Natural killer cell treated with Interleukin-12 subunit alpha and Interleukin-12 subunit beta and Interleukin-15 and Interleukin-18, amount 100 ng/mL, for 72 hours (primary cell): ENCODE measurements around the gene MAGI1. TPM values are rescaled to one million over a fixed set of nuclear protein-coding genes. Genes with fewer than 3 reads are reported as not detected.
"Not testable (repeated sequence)": the region's sequence is repeated elsewhere in the genome, so short reads cannot be mapped to it uniquely, and the experiment has no call there.

ENCODE experiments used
- ATAC-seq, 2 donors: fragments of 150-1000 bp; cut with Tn5 transposase in 1 of 2; sonication (Bioruptor Pico), chemical (Tn5 transposase) in 1 of 2; 2 replicates each; pipeline ENCODE4 v1.10.0; 2021
- DNase-seq: peaks from one replicate; pipeline ENCODE4 v3.0.0; 2022; ENCODE audit warnings: low spot score
- H3K27ac Mint-ChIP-seq, 2 donors: 1 replicate in 1 of 2; 2 replicates in 1 of 2; pipeline ENCODE4 v1.8.0; 2022; ENCODE audit warnings: mixed read lengths in 2 of 2, mild to moderate bottlenecking in 1 of 2, moderate library complexity in 1 of 2
- H3K27me3 Mint-ChIP-seq, 2 donors: 1 replicate in 1 of 2; 2 replicates in 1 of 2; pipeline ENCODE4 v1.8.0; 2022; ENCODE audit warnings: mixed read lengths in 2 of 2
- H3K36me3 Mint-ChIP-seq: one replicate; pipeline ENCODE4 v1.8.0; 2022; ENCODE audit warnings: mixed read lengths
- H3K4me1 Mint-ChIP-seq, 2 donors: 1 replicate in 1 of 2; 2 replicates in 1 of 2; pipeline ENCODE4 v1.8.0; 2022; ENCODE audit warnings: low read depth in 2 of 2, mixed read lengths in 2 of 2, mild to moderate bottlenecking in 1 of 2
- H3K4me3 Mint-ChIP-seq: one replicate; pipeline ENCODE4 v1.8.0; 2022; ENCODE audit warnings: mixed read lengths
- H3K9me3 Mint-ChIP-seq: 2 replicates; pipeline ENCODE4 v1.8.0; 2022; ENCODE audit warnings: mixed read lengths
- total RNA-seq, 2 donors: library from RNA; stranded (reverse); gene quantifications; one replicate each; pipeline ENCODE4 v1.2.3, GENCODE V29; 2022

Gene MAGI1
- total RNA-seq, 2 donors from 2014 or later, result not detected

- H3K36me3 Mint-ChIP-seq, result peaks cover 4% of the 10 kb centered on the region
- H3K4me3 Mint-ChIP-seq, result no peak overlapping the region
- H3K4me1 Mint-ChIP-seq, result no peaks in the 10 kb centered on the region
- H3K27ac Mint-ChIP-seq, result no peak overlapping the region
- ATAC-seq, result no peak
- H3K27me3 Mint-ChIP-seq, result no peaks in the 10 kb centered on the region
- no peak for DNase-seq
- peaks cover 22% of the 10 kb centered on the region for H3K9me3 Mint-ChIP-seq
Observed at GRCh38 chr3:65521032-65521431, 517.7 kb downstream of the MAGI1 start.

- Mint-ChIP-seq H3K27ac (no peak overlapping the region), H3K9me3 (peaks cover 18% of the 10 kb centered on the region), H3K4me3 (no peak overlapping the region), H3K27me3 (no peaks in the 10 kb centered on the region), H3K4me1 (no peaks in the 10 kb centered on the region), H3K36me3 (peaks cover 4% of the 10 kb centered on the region)
- ATAC-seq, result no peak
- no peak for DNase-seq
Observed at GRCh38 chr3:65516998-65517397, 521.7 kb downstream of the MAGI1 start.

GRCh38 chr3:65514317-65514716, 524.4 kb downstream of the MAGI1 start:
- not testable (repeated sequence) for H3K27me3 Mint-ChIP-seq, H3K4me1 Mint-ChIP-seq, H3K36me3 Mint-ChIP-seq, ATAC-seq, H3K4me3 Mint-ChIP-seq, DNase-seq, H3K27ac Mint-ChIP-seq
- H3K9me3 Mint-ChIP-seq, result peaks cover 14% of the 10 kb centered on the region

- not testable (repeated sequence) for H3K27me3 Mint-ChIP-seq, ATAC-seq, H3K4me1 Mint-ChIP-seq, H3K36me3 Mint-ChIP-seq, H3K9me3 Mint-ChIP-seq, DNase-seq, H3K4me3 Mint-ChIP-seq, H3K27ac Mint-ChIP-seq
Observed at GRCh38 chr3:65509423-65509794, 529.3 kb downstream of the MAGI1 start.

GRCh38 chr3:65508750-65509422, 529.8 kb downstream of the MAGI1 start:
- no peak overlapping the region for H3K27ac Mint-ChIP-seq
- ATAC-seq (no peak), DNase-seq (no peak)
- H3K36me3 Mint-ChIP-seq, result no peaks in the 10 kb centered on the region
- no peaks in the 10 kb centered on the region for H3K27me3 Mint-ChIP-seq
- no peaks in the 10 kb centered on the region for H3K4me1 Mint-ChIP-seq
- peaks cover 8% of the 10 kb centered on the region for H3K9me3 Mint-ChIP-seq
- no peak overlapping the region for H3K4me3 Mint-ChIP-seq

GRCh38 chr3:65507437-65507836, 531.3 kb downstream of the MAGI1 start:
- no peak for ATAC-seq
- DNase-seq, result no peak
- H3K9me3 Mint-ChIP-seq, result peaks cover 8% of the 10 kb centered on the region
- H3K27me3 Mint-ChIP-seq, result no peaks in the 10 kb centered on the region
- H3K36me3 Mint-ChIP-seq, result no peaks in the 10 kb centered on the region
- no peaks in the 10 kb centered on the region for H3K4me1 Mint-ChIP-seq
- H3K27ac Mint-ChIP-seq, result no peak overlapping the region
- H3K4me3 Mint-ChIP-seq, result no peak overlapping the region

- Mint-ChIP-seq H3K4me1 (no peaks in the 10 kb centered on the region), H3K27ac (no peak overlapping the region), H3K27me3 (no peaks in the 10 kb centered on the region), H3K4me3 (no peak overlapping the region), H3K36me3 (no peaks in the 10 kb centered on the region), H3K9me3 (peaks cover 13% of the 10 kb centered on the region)
- DNase-seq (no peak), ATAC-seq (no peak)
Observed at GRCh38 chr3:65503776-65504175, 534.9 kb downstream of the MAGI1 start.

GRCh38 chr3:65502526-65502925, 536.2 kb downstream of the MAGI1 start:
- H3K4me3 Mint-ChIP-seq, result no peak overlapping the region
- H3K27me3 Mint-ChIP-seq, result no peaks in the 10 kb centered on the region
- no peaks in the 10 kb centered on the region for H3K4me1 Mint-ChIP-seq
- H3K9me3 Mint-ChIP-seq, result peaks cover 12% of the 10 kb centered on the region
- no peak overlapping the region for H3K27ac Mint-ChIP-seq
- H3K36me3 Mint-ChIP-seq, result no peaks in the 10 kb centered on the region
- DNase-seq (no peak), ATAC-seq (no peak)

GRCh38 chr3:65500398-65501306, 538.1 kb downstream of the MAGI1 start:
- no peak for ATAC-seq
- H3K4me3 Mint-ChIP-seq, result no peak overlapping the region
- H3K27ac Mint-ChIP-seq, result no peak overlapping the region

GRCh38 chr3:65497846-65498245, 540.9 kb downstream of the MAGI1 start:
- Mint-ChIP-seq H3K27me3 (no peaks in the 10 kb centered on the region), H3K4me3 (no peak overlapping the region), H3K9me3 (peaks cover 11% of the 10 kb centered on the region), H3K27ac (no peak overlapping the region), H3K4me1 (no peaks in the 10 kb centered on the region), H3K36me3 (no peaks in the 10 kb centered on the region)
- DNase-seq (no peak), ATAC-seq (no peak)

More at GRCh38 chr3:65500398-65501306, 538.1 kb downstream of the MAGI1 start:
- Mint-ChIP-seq H3K27me3 (no peaks in the 10 kb centered on the region), H3K4me1 (no peaks in the 10 kb centered on the region), H3K9me3 (peaks cover 9% of the 10 kb centered on the region), H3K36me3 (no peaks in the 10 kb centered on the region)
- DNase-seq, result no peak

GRCh38 chr3:65497236-65497635, 541.5 kb downstream of the MAGI1 start:
- no peak overlapping the region for H3K27ac Mint-ChIP-seq
- no peaks in the 10 kb centered on the region for H3K27me3 Mint-ChIP-seq
- peaks cover 11% of the 10 kb centered on the region for H3K9me3 Mint-ChIP-seq
- ATAC-seq, result no peak
- no peak for DNase-seq
- H3K4me1 Mint-ChIP-seq, result no peaks in the 10 kb centered on the region
- no peaks in the 10 kb centered on the region for H3K36me3 Mint-ChIP-seq
- no peak overlapping the region for H3K4me3 Mint-ChIP-seq

GRCh38 chr3:65493938-65494337, 544.8 kb downstream of the MAGI1 start:
- no peak for ATAC-seq
- H3K27me3 Mint-ChIP-seq, result no peaks in the 10 kb centered on the region
- H3K4me3 Mint-ChIP-seq, result no peak overlapping the region
- H3K27ac Mint-ChIP-seq, result no peak overlapping the region
- DNase-seq, result no peak
- H3K36me3 Mint-ChIP-seq, result no peaks in the 10 kb centered on the region
- H3K4me1 Mint-ChIP-seq, result no peaks in the 10 kb centered on the region
- H3K9me3 Mint-ChIP-seq, result peaks cover 15% of the 10 kb centered on the region

- Mint-ChIP-seq H3K36me3 (no peaks in the 10 kb centered on the region), H3K4me1 (no peaks in the 10 kb centered on the region), H3K4me3 (no peak overlapping the region), H3K9me3 (peaks cover 15% of the 10 kb centered on the region), H3K27me3 (no peaks in the 10 kb centered on the region), H3K27ac (no peak overlapping the region)
- ATAC-seq (no peak), DNase-seq (no peak)
Observed at GRCh38 chr3:65493371-65493882, 545.3 kb downstream of the MAGI1 start.

- Mint-ChIP-seq H3K9me3 (peaks cover 15% of the 10 kb centered on the region), H3K36me3 (no peaks in the 10 kb centered on the region), H3K27me3 (no peaks in the 10 kb centered on the region), H3K4me3 (no peak overlapping the region), H3K4me1 (no peaks in the 10 kb centered on the region), H3K27ac (no peak overlapping the region)
- DNase-seq (no peak), ATAC-seq (no peak)
Observed at GRCh38 chr3:65492249-65492648, 546.5 kb downstream of the MAGI1 start.
